Measurements from ENCODE around the gene GNL3.

Gene GNL3

GRCh38 chr3:52719618-52720017 lies 33.8 kb downstream of the GNL3 start:
- no peak for ATAC-seq

GRCh38 chr3:52721002-52721729 lies 35.3 kb downstream of the GNL3 start:
- no peak for ATAC-seq
- TF ChIP-seq OSR1 (CRISPR knock-in tag; IDR thresholded peaks at IDR 0.05) (no peak), ZFP3 (CRISPR knock-in tag; IDR thresholded peaks at IDR 0.05) (no peak), ZNF8 (CRISPR knock-in tag; IDR thresholded peaks at IDR 0.05) (no peak), RARB (CRISPR knock-in tag; IDR thresholded peaks at IDR 0.05) (no peak), CREB5 (CRISPR knock-in tag; IDR thresholded peaks at IDR 0.05; ENCODE audit: low read depth) (no peak), TOX (CRISPR knock-in tag; IDR thresholded peaks at IDR 0.05; ENCODE audit: borderline replicate concordance) (no peak), CSDC2 (CRISPR knock-in tag; IDR thresholded peaks at IDR 0.05) (no peak), ZC3H10 (CRISPR knock-in tag; IDR thresholded peaks at IDR 0.05) (no peak), POU6F1 (CRISPR knock-in tag; IDR thresholded peaks at IDR 0.05; ENCODE audit: borderline replicate concordance, low read depth) (no peak), PPARA (CRISPR knock-in tag; IDR thresholded peaks at IDR 0.05; ENCODE audit: borderline replicate concordance) (no peak)
- TF ChIP-seq, protein P1, sequence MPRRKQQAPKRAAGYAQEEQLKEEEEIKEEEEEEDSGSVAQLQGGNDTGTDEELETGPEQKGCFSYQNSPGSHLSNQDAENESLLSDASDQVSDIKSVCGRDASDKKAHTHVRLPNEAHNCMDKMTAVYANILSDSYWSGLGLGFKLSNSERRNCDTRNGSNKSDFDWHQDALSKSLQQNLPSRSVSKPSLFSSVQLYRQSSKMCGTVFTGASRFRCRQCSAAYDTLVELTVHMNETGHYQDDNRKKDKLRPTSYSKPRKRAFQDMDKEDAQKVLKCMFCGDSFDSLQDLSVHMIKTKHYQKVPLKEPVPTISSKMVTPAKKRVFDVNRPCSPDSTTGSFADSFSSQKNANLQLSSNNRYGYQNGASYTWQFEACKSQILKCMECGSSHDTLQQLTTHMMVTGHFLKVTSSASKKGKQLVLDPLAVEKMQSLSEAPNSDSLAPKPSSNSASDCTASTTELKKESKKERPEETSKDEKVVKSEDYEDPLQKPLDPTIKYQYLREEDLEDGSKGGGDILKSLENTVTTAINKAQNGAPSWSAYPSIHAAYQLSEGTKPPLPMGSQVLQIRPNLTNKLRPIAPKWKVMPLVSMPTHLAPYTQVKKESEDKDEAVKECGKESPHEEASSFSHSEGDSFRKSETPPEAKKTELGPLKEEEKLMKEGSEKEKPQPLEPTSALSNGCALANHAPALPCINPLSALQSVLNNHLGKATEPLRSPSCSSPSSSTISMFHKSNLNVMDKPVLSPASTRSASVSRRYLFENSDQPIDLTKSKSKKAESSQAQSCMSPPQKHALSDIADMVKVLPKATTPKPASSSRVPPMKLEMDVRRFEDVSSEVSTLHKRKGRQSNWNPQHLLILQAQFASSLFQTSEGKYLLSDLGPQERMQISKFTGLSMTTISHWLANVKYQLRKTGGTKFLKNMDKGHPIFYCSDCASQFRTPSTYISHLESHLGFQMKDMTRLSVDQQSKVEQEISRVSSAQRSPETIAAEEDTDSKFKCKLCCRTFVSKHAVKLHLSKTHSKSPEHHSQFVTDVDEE (CRISPR knock-in tag; IDR thresholded peaks at IDR 0.05): no peak

More at GRCh38 chr3:52719618-52720017, 33.8 kb downstream of the GNL3 start:
- TF ChIP-seq TOX (CRISPR knock-in tag; IDR thresholded peaks at IDR 0.05; ENCODE audit: borderline replicate concordance) (no peak), TCF4 (CRISPR knock-in tag; IDR thresholded peaks at IDR 0.05; ENCODE audit: borderline replicate concordance) (no peak), ZC3H10 (CRISPR knock-in tag; IDR thresholded peaks at IDR 0.05) (no peak), POU6F1 (CRISPR knock-in tag; IDR thresholded peaks at IDR 0.05; ENCODE audit: borderline replicate concordance, low read depth) (no peak), CSRNP3 (CRISPR knock-in tag; IDR thresholded peaks at IDR 0.05) (no peak), ZFP30 (CRISPR knock-in tag; IDR thresholded peaks at IDR 0.05) (no peak), ISL1 (CRISPR knock-in tag; IDR thresholded peaks at IDR 0.05) (no peak), GLIS3 (CRISPR knock-in tag; IDR thresholded peaks at IDR 0.05) (no peak), ZFP3 (CRISPR knock-in tag; IDR thresholded peaks at IDR 0.05) (no peak), ZNF70 (CRISPR knock-in tag; IDR thresholded peaks at IDR 0.05) (no peak), PPARA (CRISPR knock-in tag; IDR thresholded peaks at IDR 0.05; ENCODE audit: borderline replicate concordance) (no peak), ZNF565 (CRISPR knock-in tag; conservative IDR thresholded peaks at IDR 0.05; ENCODE audit: low read depth) (no peak)
- TF ChIP-seq, protein P1 (CRISPR knock-in tag; IDR thresholded peaks at IDR 0.05): no peak
- TF ChIP-seq, protein P2, sequence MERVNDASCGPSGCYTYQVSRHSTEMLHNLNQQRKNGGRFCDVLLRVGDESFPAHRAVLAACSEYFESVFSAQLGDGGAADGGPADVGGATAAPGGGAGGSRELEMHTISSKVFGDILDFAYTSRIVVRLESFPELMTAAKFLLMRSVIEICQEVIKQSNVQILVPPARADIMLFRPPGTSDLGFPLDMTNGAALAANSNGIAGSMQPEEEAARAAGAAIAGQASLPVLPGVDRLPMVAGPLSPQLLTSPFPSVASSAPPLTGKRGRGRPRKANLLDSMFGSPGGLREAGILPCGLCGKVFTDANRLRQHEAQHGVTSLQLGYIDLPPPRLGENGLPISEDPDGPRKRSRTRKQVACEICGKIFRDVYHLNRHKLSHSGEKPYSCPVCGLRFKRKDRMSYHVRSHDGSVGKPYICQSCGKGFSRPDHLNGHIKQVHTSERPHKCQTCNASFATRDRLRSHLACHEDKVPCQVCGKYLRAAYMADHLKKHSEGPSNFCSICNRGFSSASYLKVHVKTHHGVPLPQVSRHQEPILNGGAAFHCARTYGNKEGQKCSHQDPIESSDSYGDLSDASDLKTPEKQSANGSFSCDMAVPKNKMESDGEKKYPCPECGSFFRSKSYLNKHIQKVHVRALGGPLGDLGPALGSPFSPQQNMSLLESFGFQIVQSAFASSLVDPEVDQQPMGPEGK (CRISPR knock-in tag; IDR thresholded peaks at IDR 0.05; ENCODE audit: borderline replicate concordance): no peak

Measured in SK-N-SH treated with all-trans-retinoic acid at 6 μM for 48 hours (cell line).